Purkinje cell (primary cell): ENCODE results near the gene FRMD7. TPM values are rescaled to one million over a fixed set of nuclear protein-coding genes. Genes with fewer than 3 reads are reported as not detected.

Experiments used
- polyA plus RNA-seq: library from polyadenylated mRNA; unstranded; fragments of >200 nt; fragmentation: Nextera tagmentation; gene quantifications from 2 replicates; pipeline ENCODE4 v1.2.1, GENCODE V29; 2014

The FRMD7 gene, protein sequence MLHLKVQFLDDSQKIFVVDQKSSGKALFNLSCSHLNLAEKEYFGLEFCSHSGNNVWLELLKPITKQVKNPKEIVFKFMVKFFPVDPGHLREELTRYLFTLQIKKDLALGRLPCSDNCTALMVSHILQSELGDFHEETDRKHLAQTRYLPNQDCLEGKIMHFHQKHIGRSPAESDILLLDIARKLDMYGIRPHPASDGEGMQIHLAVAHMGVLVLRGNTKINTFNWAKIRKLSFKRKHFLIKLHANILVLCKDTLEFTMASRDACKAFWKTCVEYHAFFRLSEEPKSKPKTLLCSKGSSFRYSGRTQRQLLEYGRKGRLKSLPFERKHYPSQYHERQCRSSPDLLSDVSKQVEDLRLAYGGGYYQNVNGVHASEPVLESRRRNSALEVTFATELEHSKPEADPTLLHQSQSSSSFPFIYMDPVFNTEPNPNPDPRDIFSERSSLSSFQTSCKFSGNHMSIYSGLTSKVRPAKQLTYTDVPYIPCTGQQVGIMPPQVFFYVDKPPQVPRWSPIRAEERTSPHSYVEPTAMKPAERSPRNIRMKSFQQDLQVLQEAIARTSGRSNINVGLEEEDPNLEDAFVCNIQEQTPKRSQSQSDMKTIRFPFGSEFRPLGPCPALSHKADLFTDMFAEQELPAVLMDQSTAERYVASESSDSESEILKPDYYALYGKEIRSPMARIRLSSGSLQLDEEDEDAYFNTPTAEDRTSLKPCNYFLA
- polyA plus RNA-seq: not detected in 2 replicates

DNA sequence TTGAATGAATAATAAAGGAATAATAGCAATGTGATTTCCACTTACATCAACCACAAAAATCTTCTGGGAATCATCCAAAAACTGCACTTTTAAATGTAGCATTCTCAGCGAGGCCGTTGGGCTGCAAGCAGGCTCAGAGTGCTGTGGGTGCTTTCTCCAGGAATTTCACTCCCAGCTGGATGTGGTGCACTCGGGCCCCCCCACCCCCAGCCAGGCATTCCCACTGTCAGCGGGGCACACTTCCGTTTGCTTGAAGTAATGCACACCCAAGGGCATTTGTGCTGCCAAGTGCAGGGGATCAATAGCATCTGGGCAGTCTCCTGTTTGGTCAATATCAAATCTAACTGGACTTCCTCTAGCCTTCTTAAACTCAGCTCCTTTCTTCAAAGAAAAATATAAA is at the start of gene FRMD7:
Gene FRMD7, minus strand, starts transcription at position 278 of the 400 bp plus-strand sequence. Its CDS starts 176 bp downstream, at position 102.

Other genes starting within 250 kb of the FRMD7 start
- gene STK26, start 104.7 kb downstream of the FRMD7 start, polyA plus RNA-seq: 3.7 and 5.5 TPM in 2 replicates
- 15.1 and 16.2 TPM in 2 replicates for gene RAP2C, start 91.4 kb upstream of the FRMD7 start, polyA plus RNA-seq